ENCODE data around the gene ST8SIA5. TPM values are rescaled to one million over a fixed set of nuclear protein-coding genes. Genes with fewer than 3 reads are reported as not detected.

The ST8SIA5 gene
- total and polyA plus RNA-seq, 4 donors = 0.06 to 0.09 (median 0.08) TPM

DNA sequence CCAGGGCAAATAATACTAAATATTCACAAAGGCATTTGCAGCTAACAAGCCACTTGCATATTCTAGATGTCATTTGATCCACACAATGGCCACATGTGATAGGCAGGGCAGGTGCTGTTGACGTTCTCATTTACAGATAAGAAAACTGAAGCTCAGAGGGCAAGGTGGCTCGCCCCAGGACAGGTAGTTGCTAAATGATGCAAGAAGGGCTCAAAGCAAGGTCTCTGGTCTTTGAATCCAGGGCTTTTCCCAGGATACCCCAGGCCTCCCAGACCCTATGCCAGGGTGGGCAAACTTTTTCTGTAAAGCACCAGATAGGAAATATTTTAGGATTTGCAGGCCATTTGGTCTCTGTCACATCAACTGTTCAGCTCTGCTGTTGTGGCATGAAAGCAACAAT is 135.0 kb downstream of the ST8SIA5 start:
- WGBS, 2 donors = 59 to 76% methylated on average over 2 of the region's 2 CpGs
- ATAC-seq (ENCODE audit: insufficient read depth, low FRiP score) = no peak

DNA sequence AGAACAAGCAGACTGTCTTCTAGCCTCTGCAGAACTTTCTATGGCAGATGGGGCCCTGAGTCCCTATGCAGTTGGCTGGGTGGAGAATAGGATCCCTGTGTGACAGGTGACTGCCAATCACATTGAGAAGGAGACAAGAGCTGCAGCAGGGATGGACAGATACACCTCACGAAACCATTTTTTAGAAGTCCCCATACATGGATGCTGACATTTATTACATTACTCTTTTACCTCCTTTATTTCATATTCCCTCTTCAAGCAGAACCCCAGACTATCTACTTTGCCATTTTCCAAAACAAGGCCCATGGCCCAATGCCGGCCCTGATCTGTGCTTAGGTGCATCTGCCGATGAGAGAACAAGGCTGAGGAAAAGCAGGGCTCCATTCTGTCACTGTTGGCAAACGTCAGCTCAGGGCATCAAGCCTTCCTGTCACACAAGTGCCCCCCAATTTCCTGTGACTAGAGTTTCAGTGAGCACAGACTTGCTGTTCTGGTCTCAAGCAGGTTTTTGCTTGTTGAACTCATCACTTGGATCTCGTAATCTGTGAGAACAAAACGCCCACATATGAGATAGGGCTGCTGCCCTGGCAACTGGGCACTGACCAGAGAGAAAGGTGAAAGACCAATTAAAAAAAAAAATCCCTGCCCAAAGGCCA is 135.6 kb downstream of the ST8SIA5 start:
- no peaks in the 10 kb centered on the region for H3K27me3 ChIP-seq (ENCODE audit: control insufficient read depth in 3 of 3, insufficient read depth in 3 of 3, low read length in 2 of 3)
- no peak overlapping the region for H3K4me3 ChIP-seq
- ATAC-seq (ENCODE audit: insufficient read depth, low FRiP score) = no peak
- no peaks in the 10 kb centered on the region for H3K36me3 ChIP-seq (ENCODE audit: control insufficient read depth in 4 of 4, insufficient read depth in 4 of 4, low read length in 4 of 4)
- no peaks in the 10 kb centered on the region for H3K9me3 ChIP-seq (ENCODE audit: control insufficient read depth in 4 of 4, insufficient read depth in 3 of 4, low read length in 3 of 4)
- no peak overlapping the region for H3K27ac ChIP-seq (ENCODE audit: low read depth in 1 of 2, low read length in 1 of 2)
- no peak overlapping the region for H3K9ac ChIP-seq (ENCODE audit: insufficient read depth in 1 of 2, low read length in 2 of 2)
- DNase-seq = no peak
- 63 to 67% methylated on average over 6 of the region's 6 CpGs for WGBS, 2 donors
- TF ChIP-seq, protein P1, sequence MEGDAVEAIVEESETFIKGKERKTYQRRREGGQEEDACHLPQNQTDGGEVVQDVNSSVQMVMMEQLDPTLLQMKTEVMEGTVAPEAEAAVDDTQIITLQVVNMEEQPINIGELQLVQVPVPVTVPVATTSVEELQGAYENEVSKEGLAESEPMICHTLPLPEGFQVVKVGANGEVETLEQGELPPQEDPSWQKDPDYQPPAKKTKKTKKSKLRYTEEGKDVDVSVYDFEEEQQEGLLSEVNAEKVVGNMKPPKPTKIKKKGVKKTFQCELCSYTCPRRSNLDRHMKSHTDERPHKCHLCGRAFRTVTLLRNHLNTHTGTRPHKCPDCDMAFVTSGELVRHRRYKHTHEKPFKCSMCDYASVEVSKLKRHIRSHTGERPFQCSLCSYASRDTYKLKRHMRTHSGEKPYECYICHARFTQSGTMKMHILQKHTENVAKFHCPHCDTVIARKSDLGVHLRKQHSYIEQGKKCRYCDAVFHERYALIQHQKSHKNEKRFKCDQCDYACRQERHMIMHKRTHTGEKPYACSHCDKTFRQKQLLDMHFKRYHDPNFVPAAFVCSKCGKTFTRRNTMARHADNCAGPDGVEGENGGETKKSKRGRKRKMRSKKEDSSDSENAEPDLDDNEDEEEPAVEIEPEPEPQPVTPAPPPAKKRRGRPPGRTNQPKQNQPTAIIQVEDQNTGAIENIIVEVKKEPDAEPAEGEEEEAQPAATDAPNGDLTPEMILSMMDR (IDR thresholded peaks at IDR 0.05; ENCODE audit: control extremely low read depth, extremely low read depth) = no peak
- H3K4me1 ChIP-seq (ENCODE audit: control insufficient read depth in 5 of 5, insufficient read depth in 5 of 5, low read length in 5 of 5) = peaks cover 0 to 7% (median 0%) of the 10 kb centered on the region in 5 donors

More for the DNA sequence above, 135.0 kb downstream of the ST8SIA5 start:
- no peaks in the 10 kb centered on the region for H3K9me3 ChIP-seq (ENCODE audit: control insufficient read depth in 4 of 4, insufficient read depth in 3 of 4, low read length in 3 of 4)
- no peaks in the 10 kb centered on the region for H3K27me3 ChIP-seq (ENCODE audit: control insufficient read depth in 3 of 3, insufficient read depth in 3 of 3, low read length in 2 of 3)
- no peak overlapping the region for H3K27ac ChIP-seq (ENCODE audit: low read depth in 1 of 2, low read length in 1 of 2)
- no peak for DNase-seq
- H3K9ac ChIP-seq (ENCODE audit: insufficient read depth in 1 of 2, low read length in 2 of 2) = no peak overlapping the region
- no peak overlapping the region for H3K4me3 ChIP-seq
- peaks cover 0 to 7% (median 0%) of the 10 kb centered on the region in 5 donors for H3K4me1 ChIP-seq (ENCODE audit: control insufficient read depth in 5 of 5, insufficient read depth in 5 of 5, low read length in 5 of 5)
- no peaks in the 10 kb centered on the region for H3K36me3 ChIP-seq (ENCODE audit: control insufficient read depth in 4 of 4, insufficient read depth in 4 of 4, low read length in 4 of 4)
- TF ChIP-seq, protein P1 (IDR thresholded peaks at IDR 0.05; ENCODE audit: control extremely low read depth, extremely low read depth) = no peak

DNA sequence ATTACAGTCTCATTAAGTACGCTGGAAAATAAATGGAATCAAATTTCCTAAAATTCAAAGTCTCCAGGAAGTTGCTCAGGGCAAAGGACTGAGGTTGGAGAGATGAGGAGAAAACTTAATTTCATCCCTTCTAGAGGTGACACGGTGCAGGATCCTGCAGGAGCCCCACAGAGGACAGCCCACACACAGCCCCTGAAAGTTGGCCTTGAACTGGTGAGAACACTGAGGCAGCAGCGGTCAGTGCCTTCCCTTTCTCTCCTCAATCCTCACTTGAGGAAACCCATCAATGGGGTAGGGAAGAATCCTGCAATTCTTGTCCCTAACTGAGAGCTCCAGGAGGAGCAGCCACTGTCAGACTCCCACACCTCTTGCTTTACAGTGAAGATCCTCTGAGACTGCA is 137.3 kb downstream of the ST8SIA5 start:
- WGBS, 2 donors = 82 to 86% methylated on average over 3 of the region's 3 CpGs
- no peak overlapping the region for H3K4me3 ChIP-seq
- no peak overlapping the region for H3K27ac ChIP-seq (ENCODE audit: low read depth in 1 of 2, low read length in 1 of 2)
- H3K27me3 ChIP-seq (ENCODE audit: control insufficient read depth in 3 of 3, insufficient read depth in 3 of 3, low read length in 2 of 3) = no peaks in the 10 kb centered on the region
- peaks cover 0 to 7% (median 0%) of the 10 kb centered on the region in 5 donors for H3K4me1 ChIP-seq (ENCODE audit: control insufficient read depth in 5 of 5, insufficient read depth in 5 of 5, low read length in 5 of 5)
- H3K9ac ChIP-seq (ENCODE audit: insufficient read depth in 1 of 2, low read length in 2 of 2) = no peak overlapping the region
- no peaks in the 10 kb centered on the region for H3K9me3 ChIP-seq (ENCODE audit: control insufficient read depth in 4 of 4, insufficient read depth in 3 of 4, low read length in 3 of 4)
- no peaks in the 10 kb centered on the region for H3K36me3 ChIP-seq (ENCODE audit: control insufficient read depth in 4 of 4, insufficient read depth in 4 of 4, low read length in 4 of 4)
- DNase-seq (no peak), ATAC-seq (ENCODE audit: insufficient read depth, low FRiP score) (no peak)
- TF ChIP-seq, protein P1 (IDR thresholded peaks at IDR 0.05; ENCODE audit: control extremely low read depth, extremely low read depth) = no peak

Small RNA genes within 50 kb of the gene (small RNA-seq; reads per million reads assigned to genes)
- gene AC090311.1 (ENCODE audit: low replicate concordance) = not detected

Other genes starting within 250 kb of the ST8SIA5 start
- 1 to 10 TPM; 1.9 to 3.1 TPM for gene LOXHD1, start 99.8 kb downstream of the ST8SIA5 start, total RNA-seq
- gene LOXHD1, start 99.8 kb downstream of the ST8SIA5 start, polyA plus RNA-seq = under 1 TPM; 0.45 to 0.49 TPM
- 10 to 100 TPM; 31.0 to 47.6 TPM for gene PIAS2, start 160.5 kb upstream of the ST8SIA5 start, total RNA-seq
- 1 to 10 TPM; 4.2 to 5.0 TPM for gene PIAS2, start 160.5 kb upstream of the ST8SIA5 start, polyA plus RNA-seq
- 1 to 10 TPM; 6.4 to 8.0 TPM for gene KATNAL2, start 160.5 kb upstream of the ST8SIA5 start, total RNA-seq
- 1 to 10 TPM; 1.5 to 1.9 TPM for gene KATNAL2, start 160.5 kb upstream of the ST8SIA5 start, polyA plus RNA-seq